MM.1S (cell line): Measurements from ENCODE around the gene ATAD1.
"Not testable (repeated sequence)": the region's sequence is repeated elsewhere in the genome, so short reads cannot be mapped to it uniquely, and the experiment has no call there.

Experiments used
- DNase-seq: peaks from one replicate; pipeline ENCODE4 v3.0.0-alpha.2; 2015
- H2AFZ ChIP-seq: fragments of 300-600 bp; sonication (generic); 2 replicates; pipeline ENCODE4 v1.6.0; 2016; ENCODE audit warnings: antibody characterized with exemption, low read length
- H3F3A ChIP-seq: fragments of 300-600 bp; sonication (generic); 2 replicates; pipeline ENCODE4 v1.6.1; 2016; ENCODE audit warnings: mild to moderate bottlenecking, antibody characterized with exemption, low read length, moderate library complexity, mixed read lengths; ENCODE audit not compliant: insufficient read depth
- H3K27ac ChIP-seq: fragments of 300-600 bp; sonication (generic); 2 replicates; pipeline ENCODE4 v1.5.1; 2016; ENCODE audit warnings: mild to moderate bottlenecking, low read length
- H3K27me3 ChIP-seq: fragments of 300-600 bp; sonication (generic); replicated peaks from 2 replicates; pipeline ENCODE4 v1.6.0; 2016; ENCODE audit warnings: low read length; ENCODE audit not compliant: insufficient read depth
- H3K36me3 ChIP-seq: fragments of 300-600 bp; sonication (generic); replicated peaks from 2 replicates; pipeline ENCODE4 v1.6.1; 2016; ENCODE audit warnings: mild to moderate bottlenecking, low read length, mixed read lengths; ENCODE audit not compliant: insufficient read depth
- H3K4me1 ChIP-seq: fragments of 300-600 bp; sonication (generic); 2 replicates; pipeline ENCODE4 v1.6.1; 2016; ENCODE audit warnings: low read length, mixed read lengths
- H3K4me2 ChIP-seq: fragments of 300-600 bp; sonication (generic); 2 replicates; pipeline ENCODE4 v1.6.0; 2016; ENCODE audit warnings: low read depth, low read length
- H3K4me3 ChIP-seq: fragments of 300-600 bp; sonication (generic); 2 replicates; pipeline ENCODE4 v1.5.1; 2016; ENCODE audit warnings: low read length, mixed read lengths
- H3K79me2 ChIP-seq: fragments of 300-600 bp; sonication (generic); 2 replicates; pipeline ENCODE4 v1.6.1; 2016; ENCODE audit warnings: mixed run types, low read length, mixed read lengths
- H3K9ac ChIP-seq: fragments of 300-600 bp; sonication (generic); 2 replicates; pipeline ENCODE4 v1.6.1; 2016; ENCODE audit warnings: low read length, mixed read lengths
- H3K9me2 ChIP-seq: fragments of 300-600 bp; sonication (generic); replicated peaks from 2 replicates; pipeline ENCODE4 v1.6.1; 2016; ENCODE audit warnings: mild to moderate bottlenecking, low read length, mixed read lengths; ENCODE audit not compliant: insufficient read depth
- H3K9me3 ChIP-seq: fragments of 300-600 bp; sonication (generic); replicated peaks from 2 replicates; pipeline ENCODE4 v1.6.1; 2016; ENCODE audit warnings: mild to moderate bottlenecking, low read length, mixed read lengths; ENCODE audit not compliant: insufficient read depth
- H4K20me1 ChIP-seq: fragments of 300-600 bp; sonication (generic); 2 replicates; pipeline ENCODE4 v1.6.1; 2016; ENCODE audit warnings: mild to moderate bottlenecking, low read length, moderate library complexity, mixed read lengths; ENCODE audit not compliant: insufficient read depth
- CTCF ChIP-seq: fragments of 300-600 bp; sonication (generic); IDR thresholded peaks from 2 replicates; pipeline ENCODE4 v1.5.1; 2016; ENCODE audit warnings: antibody characterized with exemption, low read length, mixed read lengths
- EZH2 ChIP-seq: fragments of 300-600 bp; sonication (generic); optimal IDR thresholded peaks from 2 replicates; pipeline ENCODE3; 2017; ENCODE audit warnings: low read depth, mild to moderate bottlenecking, antibody characterized with exemption, low read length, mixed read lengths
- EZH2phosphoT487 ChIP-seq: fragments of 300-600 bp; sonication (generic); IDR thresholded peaks from 2 replicates; pipeline ENCODE4 v1.6.1; 2018; ENCODE audit warnings: antibody characterized with exemption, low read length

ATAD1 gene

GRCh38 chr10:87865241-87865881, 47.3 kb upstream of the ATAD1 start:
- peaks cover 11% of the 10 kb centered on the region; the same call in 1 of the 2 replicates for H4K20me1 ChIP-seq
- TF ChIP-seq EZH2 (no peak), EZH2phosphoT487 (no peak), CTCF (no peak)
- H3K4me1 ChIP-seq, result peaks cover 19% of the 10 kb centered on the region
- H3K79me2 ChIP-seq, result peaks cover 77% of the 10 kb centered on the region
- no peaks in the 10 kb centered on the region; the same call in 1 of the 2 replicates for H3K36me3 ChIP-seq
- peak overlapping the region; percentile 64 for H3K4me2 ChIP-seq
- DNase-seq, result no peak
- H2AFZ ChIP-seq, result no peak overlapping the region
- H3K4me3 ChIP-seq, result peak overlapping the region; percentile 89
- no peaks in the 10 kb centered on the region for H3K27me3 ChIP-seq
- H3K9ac ChIP-seq, result peak overlapping the region; percentile 85
- peaks cover 41% of the 10 kb centered on the region for H3F3A ChIP-seq
- no peaks in the 10 kb centered on the region for H3K9me2 ChIP-seq
- no peaks in the 10 kb centered on the region for H3K9me3 ChIP-seq
- H3K27ac ChIP-seq, result peak overlapping the region; percentile 85; the same call in 1 of the 2 replicates

GRCh38 chr10:87864496-87865059, 46.6 kb upstream of the ATAD1 start:
- Histone ChIP-seq H3F3A (peaks cover 44% of the 10 kb centered on the region), H3K36me3 (no peaks in the 10 kb centered on the region; the same call in 1 of the 2 replicates), H3K9me2 (no peaks in the 10 kb centered on the region), H3K27me3 (no peaks in the 10 kb centered on the region), H3K4me2 (peak overlapping the region; percentile 64), H3K79me2 (peaks cover 69% of the 10 kb centered on the region), H3K4me3 (peak overlapping the region; percentile 89), H3K9ac (peak overlapping the region; percentile 85), H3K4me1 (peaks cover 17% of the 10 kb centered on the region), H2AFZ (no peak overlapping the region), H3K9me3 (no peaks in the 10 kb centered on the region), H3K27ac (peak overlapping the region; percentile 85; the same call in 1 of the 2 replicates), H4K20me1 (peaks cover 4% of the 10 kb centered on the region; the same call in 1 of the 2 replicates)
- DNase-seq, result no peak
- TF ChIP-seq EZH2phosphoT487, result no peak

GRCh38 chr10:87863951-87864495, 46.0 kb upstream of the ATAD1 start:
- H3K4me3 ChIP-seq, result peak overlapping the region; percentile 89
- not testable (repeated sequence) for H2AFZ ChIP-seq, DNase-seq, H3K9me2 ChIP-seq, H4K20me1 ChIP-seq, H3K27me3 ChIP-seq, H3K9me3 ChIP-seq, H3K36me3 ChIP-seq
- H3K79me2 ChIP-seq, result peaks cover 64% of the 10 kb centered on the region
- H3F3A ChIP-seq, result peaks cover 44% of the 10 kb centered on the region
- H3K4me2 ChIP-seq, result peak overlapping the region; percentile 64; the same call in 1 of the 2 replicates
- H3K27ac ChIP-seq, result peak overlapping the region; percentile 85; the same call in 1 of the 2 replicates
- H3K4me1 ChIP-seq, result peaks cover 17% of the 10 kb centered on the region
- peak overlapping the region; percentile 85 for H3K9ac ChIP-seq

- peak; percentile 94 for DNase-seq
- peaks cover 4% of the 10 kb centered on the region; the same call in 1 of the 2 replicates for H4K20me1 ChIP-seq
- no peaks in the 10 kb centered on the region for H3K9me3 ChIP-seq
- H3K36me3 ChIP-seq, result no peaks in the 10 kb centered on the region; the same call in 1 of the 2 replicates
- peak within 1 kb of the TSS; percentile 85 for H3K27ac ChIP-seq
- H3K79me2 ChIP-seq, result peaks cover 56% of the 10 kb centered on the region
- H3K4me1 ChIP-seq, result peaks cover 12% of the 10 kb centered on the region
- H3K27me3 ChIP-seq, result no peaks in the 10 kb centered on the region
- peak within 1 kb of the TSS; percentile 93 for H3K4me2 ChIP-seq
- TF ChIP-seq EZH2phosphoT487 (no peak), CTCF (no peak), EZH2 (no peak)
- H3K9ac ChIP-seq, result peak within 1 kb of the TSS; percentile 85
- no peaks in the 10 kb centered on the region for H3K9me2 ChIP-seq
- H3F3A ChIP-seq, result peaks cover 44% of the 10 kb centered on the region
- H3K4me3 ChIP-seq, result peak within 1 kb of the TSS; percentile 89
- H2AFZ ChIP-seq, result peak within 1 kb of the TSS; percentile 89
Measured at GRCh38 chr10:87863053-87863943, 45.3 kb upstream of the ATAD1 start, which contains the start of the genes KLLN and PTEN. Gene KLLN, minus strand, starts transcription at chr10:87863533. Its CDS starts 1,046 bp downstream, at chr10:87862487. Gene PTEN, plus strand, starts transcription at chr10:87863625. Its CDS starts 845 bp downstream, at chr10:87864470.
